Transverse colon (tissue), 4 donors: ENCODE measurements around the gene TSPAN5. TPM values are rescaled to one million over a fixed set of nuclear protein-coding genes. Genes with fewer than 3 reads are reported as not detected.

Experiments used
- DNase-seq: peaks from one replicate; pipeline ENCODE4 v3.0.0-alpha.2; 2019
- H3K27ac ChIP-seq, 4 donors: fragments of 200-600 bp; sonication (generic); 2 replicates each; pipeline ENCODE4 v1.5.1; 2016 to 2018; ENCODE audit warnings: inconsistent platforms in 4 of 4
- H3K27me3 ChIP-seq: fragments of 200-600 bp; sonication (generic); 2 replicates; pipeline ENCODE4 v1.5.1; 2017; ENCODE audit warnings: inconsistent platforms
- H3K36me3 ChIP-seq, 4 donors: fragments of 200-600 bp; sonication (generic); 2 replicates each; pipeline ENCODE4 v1.5.1; 2017 to 2019; ENCODE audit warnings: inconsistent platforms in 4 of 4
- H3K4me1 ChIP-seq, 4 donors: fragments of 200-600 bp; sonication (generic); 2 replicates each; pipeline ENCODE4 v1.5.1; 2017 to 2020; ENCODE audit warnings: inconsistent platforms in 4 of 4
- H3K4me3 ChIP-seq, 4 donors: fragments of 200-600 bp; sonication (generic); 1 replicate in 1 of 4; 2 replicates in 3 of 4; pipeline versions ENCODE4 v1.5.1 to v1.6.1; 2017 to 2019; ENCODE audit warnings: inconsistent platforms in 4 of 4
- H3K9me3 ChIP-seq, 2 donors: fragments of 200-600 bp; sonication (generic); 2 replicates each; pipeline ENCODE4 v1.5.1; 2017 to 2019; ENCODE audit warnings: inconsistent platforms in 2 of 2
- EP300 ChIP-seq: sonication (generic); formaldehyde crosslinking; IDR thresholded peaks from one replicate; pipeline ENCODE4 v1.6.1; 2017; ENCODE audit warnings: antibody characterized with exemption, low read depth
- POLR2A ChIP-seq: fragments of 450-650 bp; IDR thresholded peaks from one replicate; pipeline ENCODE4 v1.6.1; 2016; ENCODE audit warnings: antibody characterized with exemption, mild to moderate bottlenecking, moderate library complexity
- POLR2AphosphoS5 ChIP-seq, 3 donors: sonication (generic); formaldehyde crosslinking; IDR thresholded peaks; one replicate each; pipeline ENCODE4 v1.6.1; 2016; ENCODE audit warnings: antibody characterized with exemption in 3 of 3
- WGBS, 2 donors: methylation state at CpG; one replicate each; pipeline ENCODE4 v1.1.5; 2018; ENCODE audit warnings: low coverage in 1 of 2; 5-methylcytosine and 5-hydroxymethylcytosine counted together
- in situ Hi-C, 4 donors: fragments of 200-750 bp; cut with MboI; loops; one replicate each; pipeline versions ENCODE4 v1.15.0 to v1.15.1; 2017; ENCODE audit warnings: low sequenced_read_pairs in 3 of 4, low pct_ligation_motif_present in 1 of 4, low pct_unique_long_range_greater_than_20kb in 1 of 4
- intact Hi-C: fragments of 100-400 bp; cut with DNase I; formaldehyde crosslinking; loops from one replicate; pipeline ENCODE4 v1.15.1; 2023; ENCODE audit warnings: low total_unique reads
- total RNA-seq, 4 donors: library from RNA; depleted of rRNA; stranded (reverse); fragments of >200 nt; gene quantifications; one replicate each; pipeline ENCODE4 v1.1.0, GENCODE V29; 2016
- TF ChIP-seq, protein P1 (sequence below), 5 experiments: fragments of 200-600 bp in 3 of 5; fragments of 450-650 bp in 2 of 5; sonication (generic) in 3 of 5; IDR thresholded peaks; 1 replicate in 2 of 5; 2 replicates in 3 of 5; pipeline ENCODE4 v1.5.1; 2016 to 2017; ENCODE audit warnings: antibody characterized with exemption in 5 of 5, inconsistent platforms in 3 of 5, mild to moderate bottlenecking in 2 of 5, moderate library complexity in 1 of 5

Gene TSPAN5
- total RNA-seq, 4 donors from 2014 or later = 1.1 to 9.6 (median 4.4) TPM

GRCh38 chr4:98527534-98528269 lies 130.7 kb downstream of the TSPAN5 start:
- DNase-seq = no peak
- WGBS, 2 donors = 81 to 86% methylated on average over 9 of the region's 9 CpGs
- in situ Hi-C loops = no loop called here

GRCh38 chr4:98524230-98524629 lies 134.2 kb downstream of the TSPAN5 start:
- H3K4me1 ChIP-seq = peaks cover 0 to 13% (median 4%) of the 10 kb centered on the region in 4 donors
- no peak overlapping the region for H3K4me3 ChIP-seq
- no peak for DNase-seq
- intact Hi-C loops = no loop called here
- no peaks in the 10 kb centered on the region for H3K27me3 ChIP-seq
- no peak overlapping the region for H3K27ac ChIP-seq
- in situ Hi-C loops = no loop called here
- TF ChIP-seq EP300 (no peak), POLR2AphosphoS5 (IDR thresholded peaks at IDR 0.05) (no peak), POLR2A (no peak)
- TF ChIP-seq, protein P1, sequence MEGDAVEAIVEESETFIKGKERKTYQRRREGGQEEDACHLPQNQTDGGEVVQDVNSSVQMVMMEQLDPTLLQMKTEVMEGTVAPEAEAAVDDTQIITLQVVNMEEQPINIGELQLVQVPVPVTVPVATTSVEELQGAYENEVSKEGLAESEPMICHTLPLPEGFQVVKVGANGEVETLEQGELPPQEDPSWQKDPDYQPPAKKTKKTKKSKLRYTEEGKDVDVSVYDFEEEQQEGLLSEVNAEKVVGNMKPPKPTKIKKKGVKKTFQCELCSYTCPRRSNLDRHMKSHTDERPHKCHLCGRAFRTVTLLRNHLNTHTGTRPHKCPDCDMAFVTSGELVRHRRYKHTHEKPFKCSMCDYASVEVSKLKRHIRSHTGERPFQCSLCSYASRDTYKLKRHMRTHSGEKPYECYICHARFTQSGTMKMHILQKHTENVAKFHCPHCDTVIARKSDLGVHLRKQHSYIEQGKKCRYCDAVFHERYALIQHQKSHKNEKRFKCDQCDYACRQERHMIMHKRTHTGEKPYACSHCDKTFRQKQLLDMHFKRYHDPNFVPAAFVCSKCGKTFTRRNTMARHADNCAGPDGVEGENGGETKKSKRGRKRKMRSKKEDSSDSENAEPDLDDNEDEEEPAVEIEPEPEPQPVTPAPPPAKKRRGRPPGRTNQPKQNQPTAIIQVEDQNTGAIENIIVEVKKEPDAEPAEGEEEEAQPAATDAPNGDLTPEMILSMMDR (IDR thresholded peaks at IDR 0.05) = no peak
- H3K36me3 ChIP-seq = no peaks in the 10 kb centered on the region
- no peaks in the 10 kb centered on the region for H3K9me3 ChIP-seq
- WGBS, 2 donors = 72 to 73% methylated on average over 4 of the region's 4 CpGs

More at GRCh38 chr4:98527534-98528269, 130.7 kb downstream of the TSPAN5 start:
- H3K4me1 ChIP-seq = peaks cover 0 to 8% (median 4%) of the 10 kb centered on the region in 4 donors
- no peaks in the 10 kb centered on the region for H3K36me3 ChIP-seq
- no peak overlapping the region for H3K27ac ChIP-seq
- H3K27me3 ChIP-seq = no peaks in the 10 kb centered on the region
- intact Hi-C loops = no loop called here
- H3K9me3 ChIP-seq = no peaks in the 10 kb centered on the region
- no peak for TF ChIP-seq EP300
- TF ChIP-seq POLR2A = no peak
- no peak for TF ChIP-seq POLR2AphosphoS5 (IDR thresholded peaks at IDR 0.05)
- TF ChIP-seq, protein P1 (IDR thresholded peaks at IDR 0.05) = no peak
- no peak overlapping the region for H3K4me3 ChIP-seq

GRCh38 chr4:98522636-98523395 lies 135.6 kb downstream of the TSPAN5 start:
- no peak for TF ChIP-seq POLR2AphosphoS5 (IDR thresholded peaks at IDR 0.05)
- TF ChIP-seq, protein P1 (IDR thresholded peaks at IDR 0.05) = no peak
- TF ChIP-seq EP300 = no peak
- TF ChIP-seq POLR2A = no peak
- in situ Hi-C loops = no loop called here
- Histone ChIP-seq H3K4me3 (no peak overlapping the region), H3K27ac (peak overlapping the region in 2 of 4 donors; percentile 21 to 36), H3K9me3 (no peaks in the 10 kb centered on the region), H3K4me1 (peaks cover 0 to 13% (median 4%) of the 10 kb centered on the region in 4 donors), H3K27me3 (no peaks in the 10 kb centered on the region), H3K36me3 (no peaks in the 10 kb centered on the region)
- WGBS, 2 donors = 52 to 57% methylated on average over 3 of the region's 3 CpGs
- DNase-seq = no peak
- intact Hi-C loops = no loop called here

GRCh38 chr4:98522062-98522461 lies 136.3 kb downstream of the TSPAN5 start:
- no peaks in the 10 kb centered on the region for H3K27me3 ChIP-seq
- no peaks in the 10 kb centered on the region for H3K9me3 ChIP-seq
- H3K27ac ChIP-seq = peak overlapping the region in 1 of 4 donors; percentile 21
- TF ChIP-seq, protein P1 (IDR thresholded peaks at IDR 0.05) = no peak
- no peak for TF ChIP-seq POLR2A
- TF ChIP-seq POLR2AphosphoS5 (IDR thresholded peaks at IDR 0.05) = no peak
- no peak for TF ChIP-seq EP300
- 40 to 56% methylated on average over 5 of the region's 5 CpGs for WGBS, 2 donors
- no peak overlapping the region for H3K4me3 ChIP-seq
- in situ Hi-C loops (no loop called here), intact Hi-C loops (no loop called here)
- H3K4me1 ChIP-seq = peaks cover 0 to 13% (median 4%) of the 10 kb centered on the region in 4 donors
- no peak for DNase-seq
- H3K36me3 ChIP-seq = no peaks in the 10 kb centered on the region
